NCI-H187 treated with DMSO at 0.1 percent for 48 hours (cell line): ENCODE results near the gene RSPH10B2.
"Not testable (repeated sequence)": the region's sequence is repeated elsewhere in the genome, so short reads cannot be mapped to it uniquely, and the experiment has no call there.

Source experiments
- DNase-seq: peaks from one replicate; lab custom pipeline; 2025; lab: John Stamatoyannopoulos, UW

Gene RSPH10B2

GRCh38 chr7:6842278-6842921, 88.5 kb downstream of the RSPH10B2 start:
- not testable (repeated sequence) for DNase-seq

GRCh38 chr7:6843092-6843491, 89.2 kb downstream of the RSPH10B2 start:
- DNase-seq = not testable (repeated sequence)

- not testable (repeated sequence) for DNase-seq
These were observed 89.8 kb downstream of the RSPH10B2 start for GRCh38 chr7:6843654-6844053.

- DNase-seq = not testable (repeated sequence)
These were observed 92.1 kb downstream of the RSPH10B2 start for GRCh38 chr7:6845971-6846449.

GRCh38 chr7:6847751-6848150, 93.8 kb downstream of the RSPH10B2 start:
- not testable (repeated sequence) for DNase-seq
